HG03159 (cell line): ENCODE measurements around the gene PLPPR3.
"Not testable (repeated sequence)": the region's sequence is repeated elsewhere in the genome, so short reads cannot be mapped to it uniquely, and the experiment has no call there.

Experiments
- ATAC-seq: cut with Tn5 transposase; IDR thresholded peaks from one replicate; pipeline ENCODE4 v1.9.1; 2021; ENCODE audit warnings: mild to moderate bottlenecking, moderate library complexity; ENCODE audit not compliant: unreplicated experiment

Gene PLPPR3

GRCh38 chr19:854549-854948 lies 32.8 kb upstream of the PLPPR3 start:
- ATAC-seq: no peak

DNA sequence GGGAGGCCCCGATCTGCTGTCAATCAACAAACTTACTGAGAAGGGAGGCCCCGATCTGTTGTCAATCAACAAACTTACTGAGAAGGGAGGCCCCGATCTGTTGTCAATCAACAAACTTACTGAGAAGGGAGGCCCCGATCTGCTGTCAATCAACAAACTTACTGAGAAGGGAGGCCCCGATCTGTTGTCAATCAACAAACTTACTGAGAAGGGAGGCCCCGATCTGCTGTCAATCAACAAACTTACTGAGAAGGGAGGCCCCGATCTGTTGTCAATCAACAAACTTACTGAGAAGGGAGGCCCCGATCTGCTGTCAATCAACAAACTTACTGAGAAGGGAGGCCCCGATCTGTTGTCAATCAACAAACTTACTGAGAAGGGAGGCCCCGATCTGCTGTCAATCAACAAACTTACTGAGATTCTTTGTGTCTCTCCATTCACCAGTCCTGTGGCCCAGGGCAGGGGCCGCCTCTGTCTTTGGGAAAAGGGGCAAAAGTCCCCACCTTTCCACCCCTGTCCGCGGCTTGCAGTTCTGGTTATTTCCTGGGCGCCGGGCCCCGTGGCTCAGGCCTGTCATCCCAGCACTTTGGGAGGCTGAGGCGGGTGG lies 32.0 kb upstream of the PLPPR3 start:
- not testable (repeated sequence) for ATAC-seq

- no peak for ATAC-seq
These were observed 31.3 kb upstream of the PLPPR3 start for GRCh38 chr19:853014-853585.

DNA sequence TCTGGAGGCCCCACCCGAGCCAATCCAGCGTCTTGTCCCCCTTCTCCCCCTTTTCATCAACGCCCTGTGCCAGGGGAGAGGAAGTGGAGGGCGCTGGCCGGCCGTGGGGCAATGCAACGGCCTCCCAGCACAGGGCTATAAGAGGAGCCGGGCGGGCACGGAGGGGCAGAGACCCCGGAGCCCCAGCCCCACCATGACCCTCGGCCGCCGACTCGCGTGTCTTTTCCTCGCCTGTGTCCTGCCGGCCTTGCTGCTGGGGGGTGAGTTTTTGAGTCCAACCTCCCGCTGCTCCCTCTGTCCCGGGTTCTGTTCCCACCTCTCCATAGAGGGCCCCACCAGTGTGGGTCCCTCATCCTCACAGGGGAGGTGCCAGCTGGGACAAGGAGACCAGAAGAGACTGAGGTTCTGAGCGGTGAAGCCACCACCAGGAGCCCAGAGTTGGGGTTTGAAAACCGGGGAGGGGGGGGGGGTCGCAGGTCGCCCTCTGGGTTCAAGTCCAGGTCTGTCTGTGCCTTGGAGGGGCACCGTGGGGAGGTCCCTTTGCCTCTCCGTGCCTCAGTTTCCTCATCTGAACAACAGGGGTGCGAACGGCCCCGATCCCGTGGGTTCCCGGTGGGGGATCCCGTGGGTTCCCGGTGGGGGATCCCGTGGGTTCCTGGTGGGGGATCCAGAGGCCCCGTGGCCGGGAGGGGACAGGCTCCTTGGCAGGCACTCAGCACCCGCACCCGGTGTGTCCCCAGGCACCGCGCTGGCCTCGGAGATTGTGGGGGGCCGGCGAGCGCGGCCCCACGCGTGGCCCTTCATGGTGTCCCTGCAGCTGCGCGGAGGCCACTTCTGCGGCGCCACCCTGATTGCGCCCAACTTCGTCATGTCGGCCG lies 30.6 kb upstream of the PLPPR3 start, which contains the start of gene ELANE:
TSS of gene ELANE (plus strand) at position 168 of the 878 bp plus-strand sequence. CDS start at position 194, 26 bp downstream.
- ATAC-seq: no peak

DNA sequence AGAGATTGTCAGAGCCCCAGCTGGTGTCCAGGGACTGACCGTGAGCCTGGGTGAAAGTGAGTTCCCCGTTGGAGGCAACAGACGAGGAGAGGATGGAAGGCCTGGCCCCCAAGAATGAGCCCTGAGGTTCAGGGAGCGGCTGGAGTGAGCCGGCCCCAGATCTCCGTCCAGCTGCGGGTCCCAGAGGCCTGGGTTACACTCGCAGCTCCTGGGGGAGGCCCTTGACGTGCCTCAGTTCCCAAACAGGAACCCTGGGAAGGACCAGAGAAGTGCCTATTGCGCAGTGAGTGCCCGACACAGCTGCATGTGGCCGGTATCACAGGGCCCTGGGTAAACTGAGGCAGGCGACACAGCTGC lies 29.2 kb upstream of the PLPPR3 start:
- ATAC-seq: no peak

- ATAC-seq: no peak
These were observed 28.6 kb upstream of the PLPPR3 start for GRCh38 chr19:850221-850978.

- not testable (repeated sequence) for ATAC-seq
These were observed 27.4 kb upstream of the PLPPR3 start for GRCh38 chr19:849195-849594.

DNA sequence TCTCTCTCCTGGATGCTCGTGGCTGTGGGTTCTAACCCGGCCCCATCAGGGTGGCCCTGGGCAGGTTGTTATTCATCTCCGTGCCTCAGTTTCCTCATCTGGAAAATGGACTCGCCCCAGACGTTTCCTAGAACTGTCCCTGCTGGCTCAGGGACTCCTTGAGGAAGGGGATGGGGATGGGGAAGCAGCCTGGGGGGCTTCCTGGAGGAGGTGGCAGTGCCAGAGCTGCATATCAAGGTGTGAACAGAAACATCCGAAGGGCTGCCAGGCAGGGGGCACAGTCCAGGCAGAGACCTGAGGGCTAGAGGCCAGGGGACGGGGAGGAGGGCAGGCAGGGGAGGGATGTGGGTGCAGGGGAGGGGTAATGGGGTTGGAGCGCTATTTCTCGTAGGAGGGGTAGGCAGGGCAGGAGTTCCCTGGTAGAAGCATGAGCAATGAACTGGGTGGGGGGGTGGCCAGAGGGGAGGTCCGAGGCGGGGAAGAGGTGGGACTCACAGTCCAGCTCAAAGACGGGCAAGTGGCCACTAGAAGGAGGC lies 26.7 kb upstream of the PLPPR3 start:
- ATAC-seq: no peak

DNA sequence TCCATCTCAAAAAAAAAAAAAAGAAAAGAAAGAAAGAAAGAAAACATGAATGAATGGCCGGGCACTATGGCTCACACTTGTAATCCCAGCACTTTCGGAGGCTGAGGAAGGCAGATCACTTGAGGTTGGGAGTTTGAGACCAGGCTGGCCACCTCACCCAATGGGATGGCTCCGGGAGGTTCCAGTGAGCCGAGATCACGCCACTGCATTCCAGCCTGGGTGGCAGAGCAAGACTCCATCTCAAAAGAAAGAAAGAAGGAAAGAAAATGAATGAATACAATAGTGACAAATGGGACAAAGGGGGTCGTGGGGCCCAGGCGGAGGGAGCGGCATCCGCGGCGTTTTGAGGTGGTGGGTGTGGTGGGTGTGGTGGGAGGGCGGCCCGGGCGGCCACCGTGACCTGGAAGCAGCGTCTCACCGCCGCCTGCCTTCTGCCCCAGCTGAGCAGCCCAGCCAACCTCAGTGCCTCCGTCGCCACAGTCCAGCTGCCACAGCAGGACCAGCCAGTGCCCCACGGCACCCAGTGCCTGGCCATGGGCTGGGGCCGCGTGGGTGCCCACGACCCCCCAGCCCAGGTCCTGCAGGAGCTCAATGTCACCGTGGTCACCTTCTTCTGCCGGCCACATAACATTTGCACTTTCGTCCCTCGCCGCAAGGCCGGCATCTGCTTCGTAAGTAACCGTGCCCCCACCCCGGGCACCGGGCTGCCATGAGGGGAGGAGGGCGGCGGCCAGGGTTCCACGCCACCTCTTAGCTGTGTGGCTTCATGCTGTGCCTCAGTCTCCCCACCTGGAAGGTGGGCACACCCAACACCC lies 24.2 kb upstream of the PLPPR3 start:
- ATAC-seq: no peak

DNA sequence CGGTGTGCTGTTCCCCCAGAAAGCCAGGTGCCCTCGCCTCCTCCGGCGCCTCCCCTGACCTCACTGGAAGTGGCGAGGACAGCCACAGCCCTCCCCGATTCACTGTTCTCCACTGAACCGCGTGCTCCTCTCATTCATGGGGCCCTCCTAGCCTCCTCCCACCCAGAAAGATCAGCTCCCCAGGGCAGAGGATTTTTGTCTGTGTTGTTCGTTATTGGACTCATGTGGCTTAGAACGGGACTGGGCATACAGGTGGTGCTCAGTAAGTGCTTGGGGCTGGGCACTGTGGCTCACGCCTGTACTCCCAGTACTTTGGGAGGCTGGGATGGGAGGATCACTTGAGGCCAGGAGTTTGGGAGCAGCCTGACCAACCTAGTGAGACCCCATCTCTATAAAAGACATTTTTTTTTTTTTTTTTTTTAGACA lies 22.8 kb upstream of the PLPPR3 start:
- ATAC-seq: no peak

GRCh38 chr19:843836-844545 lies 22.2 kb upstream of the PLPPR3 start:
- ATAC-seq: no peak

DNA sequence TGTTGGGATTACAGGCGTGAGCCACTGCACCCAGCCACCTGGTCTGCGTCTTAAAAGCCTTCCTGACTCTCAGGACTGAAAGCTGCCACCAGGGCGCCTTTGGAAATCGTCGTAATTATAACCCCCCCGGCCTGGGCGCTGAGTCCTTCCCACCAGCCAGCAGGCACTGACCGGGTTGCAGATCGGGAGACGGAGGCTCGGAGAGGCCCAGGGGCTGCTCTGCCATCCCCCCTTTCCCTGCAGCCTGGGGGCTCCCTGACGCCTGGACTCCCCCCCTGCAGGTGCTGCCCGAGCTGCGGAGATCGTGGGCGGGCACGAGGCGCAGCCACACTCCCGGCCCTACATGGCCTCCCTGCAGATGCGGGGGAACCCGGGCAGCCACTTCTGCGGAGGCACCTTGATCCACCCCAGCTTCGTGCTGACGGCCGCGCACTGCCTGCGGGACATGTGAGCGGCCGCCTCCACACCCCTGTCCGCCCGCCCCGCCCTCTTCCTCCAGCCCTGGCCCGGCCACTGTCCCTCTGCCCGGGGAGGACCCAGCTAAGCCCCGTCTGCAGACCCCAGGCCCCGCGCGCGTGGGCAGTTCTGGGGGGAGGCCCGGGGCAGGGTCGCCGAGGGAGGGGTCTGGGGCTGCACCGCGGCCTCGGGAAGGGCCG lies 21.6 kb upstream of the PLPPR3 start:
- ATAC-seq: no peak

GRCh38 chr19:842802-843179 lies 21.0 kb upstream of the PLPPR3 start:
- not testable (repeated sequence) for ATAC-seq

DNA sequence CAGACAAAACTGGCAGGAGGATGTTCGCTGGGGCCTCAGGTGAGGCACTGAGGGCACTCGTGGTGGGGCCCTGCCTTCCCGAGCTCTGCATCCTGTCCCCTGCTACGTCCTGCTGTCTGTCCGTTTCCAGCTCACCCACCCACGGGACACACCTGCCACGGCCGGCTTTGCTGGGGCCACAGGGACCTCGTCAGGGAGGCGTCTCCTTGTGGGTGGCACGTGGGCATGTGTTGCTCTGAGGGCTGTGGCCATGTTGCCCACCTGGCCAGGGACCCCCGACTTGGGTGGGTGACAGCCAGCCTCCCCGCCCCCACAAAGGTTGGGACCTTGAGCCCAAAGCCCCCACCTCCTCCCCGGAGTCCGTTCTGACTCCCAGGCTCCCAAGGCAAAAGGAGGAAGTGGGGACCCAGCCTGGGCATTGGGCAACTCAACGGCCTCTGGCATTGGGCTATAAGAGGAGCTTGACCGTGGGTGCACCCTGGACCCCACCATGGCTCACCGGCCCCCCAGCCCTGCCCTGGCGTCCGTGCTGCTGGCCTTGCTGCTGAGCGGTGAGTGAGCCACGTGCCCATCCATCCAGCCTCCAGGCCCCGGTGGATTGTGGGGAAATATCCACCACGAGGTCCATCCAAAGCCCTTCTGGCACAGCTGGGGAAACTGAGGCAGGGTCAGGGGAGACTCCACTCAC lies 18.9 kb upstream of the PLPPR3 start, which contains the start of gene PRTN3:
TSS of gene PRTN3 (plus strand) at position 481 of the 688 bp plus-strand sequence. CDS start at position 491, 10 bp downstream.
- no peak for ATAC-seq

- no peak for ATAC-seq
These were observed 13.6 kb upstream of the PLPPR3 start for GRCh38 chr19:835210-835810.

GRCh38 chr19:834216-834615 lies 12.5 kb upstream of the PLPPR3 start:
- ATAC-seq: no peak

GRCh38 chr19:831407-832369 lies 9.9 kb upstream of the PLPPR3 start:
- ATAC-seq: no peak
